ENCODE measurements around the gene AGAP1. TPM values are rescaled to one million over a fixed set of nuclear protein-coding genes. Genes with fewer than 3 reads are reported as not detected.

AGAP1 gene
- total RNA-seq, 1 donor from 2014 or later: 17.5 TPM

GRCh38 chr2:235961711-235962110, 467.9 kb downstream of the AGAP1 start:
- TF ChIP-seq CTCF (conservative IDR thresholded peaks at IDR 0.05; ENCODE audit: low read depth, low read length): no peak
- no peak for DNase-seq (ENCODE audit: low read depth)

GRCh38 chr2:235963853-235964577, 470.2 kb downstream of the AGAP1 start:
- DNase-seq (ENCODE audit: low read depth): no peak
- H3K4me3 ChIP-seq (ENCODE audit: low read depth, low read length): no peak overlapping the region
- no peak for TF ChIP-seq CTCF (conservative IDR thresholded peaks at IDR 0.05; ENCODE audit: low read depth, low read length)

More at GRCh38 chr2:235961711-235962110, 467.9 kb downstream of the AGAP1 start:
- H3K4me3 ChIP-seq (ENCODE audit: low read depth, low read length): no peak overlapping the region

- no peak overlapping the region for H3K4me3 ChIP-seq (ENCODE audit: low read depth, low read length)
- no peak for DNase-seq (ENCODE audit: low read depth)
- TF ChIP-seq CTCF (conservative IDR thresholded peaks at IDR 0.05; ENCODE audit: low read depth, low read length): no peak
Measured at GRCh38 chr2:235964787-235965390, 471.0 kb downstream of the AGAP1 start.

- TF ChIP-seq CTCF (conservative IDR thresholded peaks at IDR 0.05; ENCODE audit: low read depth, low read length): peak; percentile 21
- H3K4me3 ChIP-seq (ENCODE audit: low read depth, low read length): no peak overlapping the region
- DNase-seq (ENCODE audit: low read depth): no peak
Measured at GRCh38 chr2:235966396-235966795, 472.6 kb downstream of the AGAP1 start.

- TF ChIP-seq CTCF (conservative IDR thresholded peaks at IDR 0.05; ENCODE audit: low read depth, low read length): no peak
- no peak for DNase-seq (ENCODE audit: low read depth)
- no peak overlapping the region for H3K4me3 ChIP-seq (ENCODE audit: low read depth, low read length)
Measured at GRCh38 chr2:235966932-235967757, 473.3 kb downstream of the AGAP1 start.

- H3K4me3 ChIP-seq (ENCODE audit: low read depth, low read length): no peak overlapping the region
- no peak for TF ChIP-seq CTCF (conservative IDR thresholded peaks at IDR 0.05; ENCODE audit: low read depth, low read length)
- no peak for DNase-seq (ENCODE audit: low read depth)
Measured at GRCh38 chr2:235968155-235968554, 474.3 kb downstream of the AGAP1 start.

Measured in epithelial cell of proximal tubule (primary cell).